Astrocyte of the cerebellum (primary cell): ENCODE data around the gene RPL37.

Source experiments
- DNase-seq: peaks from one replicate; pipeline ENCODE4 v3.0.0-alpha.2; 2011; ENCODE audit warnings: low read depth
- H3K4me3 ChIP-seq: 2 replicates; pipeline ENCODE4 v1.5.1; 2011; ENCODE audit warnings: mild to moderate bottlenecking, low read depth, low read length, moderate library complexity
- in situ Hi-C: cut with HindIII; loops from 2 replicates; pipeline ENCODE4 v1.10.0; 2017; ENCODE audit warnings: low sequenced_read_pairs
- TF ChIP-seq, protein P1 (sequence below): IDR thresholded peaks from 2 replicates; pipeline ENCODE4 v1.5.1; 2012; ENCODE audit warnings: low read length, low read depth, moderate library complexity, mild to moderate bottlenecking; ENCODE audit errors: missing control alignments

Gene RPL37

DNA sequence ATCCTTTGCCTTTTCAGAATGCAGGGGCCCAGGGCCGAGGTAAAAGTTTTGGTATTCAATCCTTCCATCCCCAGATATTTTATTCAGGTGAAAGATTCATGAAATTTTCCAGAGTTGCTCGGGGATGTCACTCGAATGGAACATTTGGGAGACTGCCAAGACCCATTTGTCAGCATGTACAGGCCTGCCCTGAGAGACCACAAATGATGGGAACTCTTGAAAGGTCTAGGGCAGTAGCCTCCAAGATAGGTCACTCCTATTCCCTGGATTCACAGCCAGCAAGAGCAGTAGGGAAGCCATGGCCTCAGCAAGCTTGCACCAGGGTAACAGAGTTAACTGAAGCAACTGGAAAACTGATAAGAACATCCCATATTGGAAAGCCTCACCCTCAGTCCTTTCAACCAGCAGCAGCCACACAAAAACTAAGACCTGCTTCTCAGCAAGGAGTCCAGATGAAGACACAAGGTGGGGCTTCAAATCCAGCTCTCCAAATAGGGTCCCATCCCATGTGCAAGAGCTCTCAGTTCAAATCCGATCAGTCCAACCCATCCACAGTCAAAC, 18.7 kb upstream of the RPL37 start:
- TF ChIP-seq, protein P1, sequence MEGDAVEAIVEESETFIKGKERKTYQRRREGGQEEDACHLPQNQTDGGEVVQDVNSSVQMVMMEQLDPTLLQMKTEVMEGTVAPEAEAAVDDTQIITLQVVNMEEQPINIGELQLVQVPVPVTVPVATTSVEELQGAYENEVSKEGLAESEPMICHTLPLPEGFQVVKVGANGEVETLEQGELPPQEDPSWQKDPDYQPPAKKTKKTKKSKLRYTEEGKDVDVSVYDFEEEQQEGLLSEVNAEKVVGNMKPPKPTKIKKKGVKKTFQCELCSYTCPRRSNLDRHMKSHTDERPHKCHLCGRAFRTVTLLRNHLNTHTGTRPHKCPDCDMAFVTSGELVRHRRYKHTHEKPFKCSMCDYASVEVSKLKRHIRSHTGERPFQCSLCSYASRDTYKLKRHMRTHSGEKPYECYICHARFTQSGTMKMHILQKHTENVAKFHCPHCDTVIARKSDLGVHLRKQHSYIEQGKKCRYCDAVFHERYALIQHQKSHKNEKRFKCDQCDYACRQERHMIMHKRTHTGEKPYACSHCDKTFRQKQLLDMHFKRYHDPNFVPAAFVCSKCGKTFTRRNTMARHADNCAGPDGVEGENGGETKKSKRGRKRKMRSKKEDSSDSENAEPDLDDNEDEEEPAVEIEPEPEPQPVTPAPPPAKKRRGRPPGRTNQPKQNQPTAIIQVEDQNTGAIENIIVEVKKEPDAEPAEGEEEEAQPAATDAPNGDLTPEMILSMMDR = no peak
- no peak for DNase-seq
- in situ Hi-C loops = no loop called here
- H3K4me3 ChIP-seq = no peak overlapping the region

GRCh38 chr5:40847525-40847924, 12.5 kb upstream of the RPL37 start:
- in situ Hi-C loops = no loop called here
- no peak overlapping the region for H3K4me3 ChIP-seq
- DNase-seq = no peak
- TF ChIP-seq, protein P1 = no peak

DNA sequence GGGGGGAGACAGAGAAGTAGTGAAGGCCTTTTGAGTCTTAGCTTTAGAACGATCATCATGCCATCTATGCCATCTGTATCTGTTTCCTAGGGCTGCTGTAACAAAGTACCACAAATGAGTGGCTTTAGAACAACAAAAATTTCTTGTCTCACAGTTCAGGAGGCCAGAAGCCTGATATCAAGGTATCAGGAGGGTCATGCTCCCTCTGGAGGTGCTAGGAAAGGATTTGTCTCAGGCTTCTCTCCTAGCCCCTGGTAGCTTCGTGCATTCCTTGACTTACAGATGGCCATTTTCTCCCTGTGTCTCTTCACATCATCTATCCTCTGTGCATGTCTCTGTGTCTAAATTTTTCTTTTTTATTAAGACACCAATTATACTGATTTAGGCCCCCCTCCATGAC, 11.3 kb upstream of the RPL37 start:
- H3K4me3 ChIP-seq = no peak overlapping the region
- TF ChIP-seq, protein P1 = no peak
- in situ Hi-C loops = no loop called here
- no peak for DNase-seq

- H3K4me3 ChIP-seq = no peak overlapping the region
- no peak for DNase-seq
- TF ChIP-seq, protein P1 = no peak
- in situ Hi-C loops = no loop called here
Observed at GRCh38 chr5:40844565-40844964, 9.5 kb upstream of the RPL37 start.

- TF ChIP-seq, protein P1 = no peak
- no peak overlapping the region for H3K4me3 ChIP-seq
- no peak for DNase-seq
- in situ Hi-C loops = no loop called here
Observed at GRCh38 chr5:40842351-40842750, 7.3 kb upstream of the RPL37 start.

- no peak within 1 kb of the TSS for H3K4me3 ChIP-seq
- in situ Hi-C loops = no loop called here
- TF ChIP-seq, protein P1 = no peak
- no peak for DNase-seq
Observed at GRCh38 chr5:40841068-40841805, 6.2 kb upstream of the RPL37 start, which contains the start of gene CARD6. TSS of gene CARD6 (plus strand) at chr5:40841367. CDS start at chr5:40841383, 16 bp downstream.
